GM19035 (cell line): Measurements from ENCODE around the gene SCMH1.

Experiments used
- ATAC-seq: cut with Tn5 transposase; IDR thresholded peaks from one replicate; pipeline ENCODE4 v1.9.1; 2021; ENCODE audit not compliant: unreplicated experiment

Gene SCMH1

DNA sequence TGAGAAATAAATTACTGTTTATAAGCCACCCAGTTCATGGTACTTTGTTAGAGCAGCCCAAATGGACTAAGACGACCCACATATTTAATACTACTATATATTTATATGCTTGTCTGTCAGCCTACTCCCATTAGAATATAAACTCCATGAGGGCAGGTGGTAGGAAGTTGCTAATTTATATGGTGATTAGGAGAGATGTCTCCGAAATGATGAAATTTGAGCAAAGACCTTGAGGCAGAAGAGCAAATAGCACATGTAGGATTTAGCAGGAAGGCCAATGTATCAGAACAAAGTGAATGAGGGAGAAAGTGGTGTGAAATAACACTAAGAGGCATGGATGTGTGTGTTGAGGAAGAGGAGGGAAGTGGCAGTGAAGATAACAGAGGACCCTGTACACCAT, 210.0 kb downstream of the SCMH1 start:
- ATAC-seq = no peak

DNA sequence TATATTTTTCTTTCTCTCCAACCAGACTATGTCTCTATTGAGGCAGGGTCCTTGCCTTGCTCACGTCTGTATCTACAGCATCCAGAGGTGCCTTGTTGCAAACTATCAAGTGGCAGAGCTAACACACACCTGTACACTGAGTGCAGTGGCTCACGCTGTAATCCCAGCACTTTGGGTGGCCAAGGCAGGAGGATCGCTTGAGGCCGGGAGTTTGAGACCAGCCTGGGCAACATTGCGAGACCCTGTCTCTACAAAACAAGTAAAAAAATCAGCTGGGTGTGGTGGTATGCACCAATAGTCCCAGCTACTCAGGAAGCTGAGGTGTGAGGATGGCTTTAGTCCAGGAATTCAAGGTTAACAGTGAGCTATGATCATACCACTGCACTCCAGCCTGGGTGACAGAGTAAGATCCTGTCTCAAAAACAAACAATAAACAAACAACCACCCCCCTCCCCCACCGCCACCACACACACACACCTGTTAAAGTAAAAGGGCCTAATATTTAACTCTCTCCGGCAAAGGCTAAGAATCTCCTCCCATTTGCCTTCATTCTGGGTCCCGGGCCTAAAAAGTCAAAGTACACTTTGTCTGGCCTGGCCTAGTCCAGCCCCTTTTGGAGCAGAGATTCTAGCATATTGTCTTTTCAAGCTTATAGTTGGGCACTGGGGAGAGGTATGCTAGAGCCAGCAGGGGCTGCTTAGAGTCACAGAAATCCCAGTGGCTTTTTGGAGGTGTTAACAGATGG, 211.1 kb downstream of the SCMH1 start:
- no peak for ATAC-seq

DNA sequence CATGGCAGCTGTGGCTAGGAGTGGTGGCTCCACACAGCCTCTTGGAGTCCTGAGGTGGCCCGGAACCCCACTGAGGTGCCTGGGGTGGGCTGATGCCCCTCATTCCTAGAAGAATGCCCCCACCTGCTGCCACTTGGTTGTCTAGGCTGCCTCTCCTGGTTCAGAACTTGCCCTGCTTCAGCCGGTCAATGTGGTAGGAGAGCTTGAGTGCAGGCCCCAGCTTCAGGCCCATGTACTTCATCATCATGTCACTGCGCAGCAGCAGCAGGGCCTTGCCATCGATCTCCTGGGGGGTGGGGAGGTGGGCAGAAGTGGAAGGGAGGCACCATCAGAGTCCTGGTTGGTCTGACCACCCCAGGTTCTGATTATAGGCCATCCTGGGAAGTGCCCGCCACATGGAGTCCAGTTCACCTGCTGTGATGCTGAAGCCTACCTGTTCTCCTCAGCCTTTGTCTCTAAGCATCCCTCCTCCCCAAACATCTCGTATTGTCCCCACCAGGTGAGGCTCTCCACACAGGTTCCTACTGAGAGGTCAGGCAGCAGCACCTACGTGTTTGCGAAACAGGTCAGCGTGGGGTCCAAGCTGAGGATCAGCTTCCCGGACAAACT, 214.0 kb downstream of the SCMH1 start:
- ATAC-seq = no peak

DNA sequence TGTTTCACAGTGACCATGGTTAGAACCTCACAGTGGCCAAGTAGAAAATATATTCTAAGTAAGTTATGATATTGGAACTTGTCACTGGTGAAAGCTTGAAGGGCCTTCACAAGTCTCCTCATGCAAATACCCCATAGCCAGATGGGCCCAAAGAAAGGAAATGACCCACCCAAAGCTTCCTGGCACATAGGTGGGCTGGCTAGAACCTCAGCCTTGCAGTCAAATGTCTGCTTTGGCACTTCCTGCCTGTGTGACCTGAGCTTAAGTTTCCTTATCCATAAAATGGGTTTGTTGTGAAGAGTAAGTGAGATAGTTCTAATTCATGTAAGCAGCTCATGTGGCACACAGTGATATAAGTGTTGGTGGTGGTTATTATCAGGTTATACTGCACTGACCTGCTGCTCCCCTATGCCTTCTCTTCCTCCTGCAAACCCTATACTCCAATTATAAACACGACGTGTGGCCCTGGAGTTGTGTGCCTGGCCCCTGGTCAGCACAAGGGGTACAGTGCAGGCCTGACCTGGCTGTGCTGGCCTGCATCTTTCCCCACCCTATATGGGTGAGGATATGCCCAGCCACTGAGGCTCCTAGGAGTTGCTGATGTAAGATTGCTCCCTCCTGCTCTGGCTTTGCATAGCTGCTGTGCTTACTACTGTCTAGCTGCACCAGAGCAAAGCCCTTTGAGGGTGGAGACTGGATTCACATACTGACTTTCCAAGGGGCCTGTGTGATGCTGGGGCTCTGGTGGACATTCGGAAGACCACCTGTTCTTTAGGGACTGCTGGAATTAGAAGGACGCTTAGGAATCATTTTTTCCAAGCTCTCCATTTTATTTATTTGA, 215.9 kb downstream of the SCMH1 start:
- no peak for ATAC-seq

DNA sequence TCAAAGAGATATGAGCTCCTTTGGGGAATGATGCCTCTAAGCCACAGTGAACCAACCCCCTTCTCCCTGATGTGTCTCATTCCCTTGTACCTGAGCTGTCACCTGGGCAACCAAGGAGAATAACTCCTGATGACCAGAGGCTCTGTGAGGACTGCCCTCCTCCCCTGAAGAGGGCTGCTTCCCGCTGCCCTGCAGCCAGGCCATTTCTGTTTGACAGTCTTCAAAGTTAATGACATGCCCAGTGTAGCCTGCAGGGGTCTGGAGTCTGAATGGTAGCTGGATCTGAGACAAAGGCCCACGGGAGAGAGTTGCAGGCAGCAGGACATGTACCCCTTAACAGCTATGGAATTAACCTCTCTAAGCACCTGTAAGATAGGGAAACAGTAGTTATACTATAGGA, 217.2 kb downstream of the SCMH1 start:
- no peak for ATAC-seq

DNA sequence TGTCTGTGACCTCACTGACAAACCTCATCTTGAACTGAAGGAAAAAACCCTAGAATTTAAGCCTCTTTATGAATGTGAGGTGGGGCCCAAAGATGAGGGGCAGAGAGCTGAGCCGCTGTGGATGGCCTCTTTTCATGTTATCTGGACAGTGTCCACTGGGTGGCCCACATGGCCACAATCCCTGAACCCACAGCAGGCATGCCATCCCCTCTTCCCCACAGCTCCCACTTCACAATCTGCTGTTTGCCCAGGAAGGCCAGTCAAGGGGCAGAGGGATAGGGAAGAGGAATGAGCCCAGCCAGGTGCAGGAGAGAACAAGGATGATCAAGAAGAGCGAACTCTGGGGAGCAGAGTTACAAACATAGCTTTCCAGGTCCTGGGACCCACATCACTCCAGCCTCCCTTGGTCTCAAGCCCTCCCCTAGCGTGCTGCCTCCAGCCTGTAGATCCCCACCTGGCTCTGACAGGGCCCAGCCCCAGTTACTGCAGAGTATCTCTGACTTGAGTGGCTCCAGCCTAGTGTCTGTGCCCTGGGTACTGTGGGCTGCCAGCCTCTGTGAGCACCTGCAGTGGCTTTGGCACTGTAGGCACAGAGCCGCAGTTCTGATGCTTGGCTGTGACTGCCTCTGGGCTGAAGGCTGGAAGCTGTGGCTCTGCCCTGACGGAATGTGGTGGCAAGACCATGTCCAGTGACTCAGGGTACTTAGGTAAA, 218.7 kb downstream of the SCMH1 start:
- ATAC-seq = no peak

DNA sequence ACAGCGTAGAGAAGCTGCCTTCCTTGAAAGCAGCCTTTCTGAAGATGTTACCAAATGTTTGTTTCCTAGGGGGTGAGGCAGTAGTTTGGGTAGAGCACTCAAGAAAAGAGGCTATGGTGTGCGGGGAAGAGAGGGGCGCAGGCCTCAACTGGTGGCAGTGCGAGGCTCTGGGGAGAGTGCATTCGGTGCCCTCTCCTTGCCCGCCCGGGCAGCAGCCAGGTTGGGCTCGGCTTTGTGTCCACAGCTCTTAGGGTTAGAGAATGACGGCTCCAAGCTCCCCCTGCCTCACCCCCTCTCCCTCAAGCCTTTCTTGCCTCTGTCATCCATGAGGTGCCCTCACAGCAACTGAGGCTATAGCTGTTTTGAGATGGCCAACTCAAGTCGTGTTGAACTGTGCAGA, 219.7 kb downstream of the SCMH1 start:
- no peak for ATAC-seq

DNA sequence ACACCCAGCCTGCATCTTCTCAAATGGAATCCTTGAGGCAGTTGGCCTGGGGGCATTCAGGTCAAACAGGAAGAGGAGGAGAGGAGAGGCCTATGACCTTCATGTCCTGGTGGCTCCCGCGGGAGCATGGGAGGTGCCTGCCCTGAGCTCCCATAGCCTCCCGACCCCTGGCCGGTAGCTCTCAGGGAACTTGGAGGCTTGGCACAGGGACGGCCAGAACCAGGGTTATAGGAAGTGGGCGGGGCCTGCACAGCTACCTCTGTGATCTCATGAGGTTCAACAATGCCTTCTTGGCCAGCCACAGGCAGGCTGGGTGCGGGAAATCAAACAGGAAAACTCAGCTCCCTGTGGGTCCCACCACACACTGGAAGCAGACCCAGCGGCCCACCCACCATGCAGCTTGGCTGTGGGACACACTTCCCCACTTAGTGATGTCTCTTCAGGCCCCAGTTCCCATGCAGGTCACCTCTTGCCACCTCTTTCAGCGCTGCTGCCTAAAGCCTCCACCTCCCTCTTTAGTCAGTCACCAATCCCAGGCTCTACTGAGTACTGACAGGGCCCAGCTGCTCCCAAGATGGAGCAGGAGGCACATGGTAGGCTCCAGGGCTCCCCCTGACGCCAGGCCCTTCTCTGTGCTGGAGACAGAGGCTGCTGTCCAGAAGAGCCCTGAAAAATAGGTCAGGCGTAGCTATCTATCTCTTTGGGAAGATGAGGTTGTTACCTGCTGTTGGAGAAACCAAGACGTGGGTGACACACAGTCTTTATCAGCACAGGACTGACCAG, 220.4 kb downstream of the SCMH1 start, which contains the start of gene SLFNL1:
Gene SLFNL1, minus strand, starts transcription at position 200 of the 783 bp plus-strand sequence. CDS start 1,065 bp downstream, outside the sequence.
- ATAC-seq = no peak

DNA sequence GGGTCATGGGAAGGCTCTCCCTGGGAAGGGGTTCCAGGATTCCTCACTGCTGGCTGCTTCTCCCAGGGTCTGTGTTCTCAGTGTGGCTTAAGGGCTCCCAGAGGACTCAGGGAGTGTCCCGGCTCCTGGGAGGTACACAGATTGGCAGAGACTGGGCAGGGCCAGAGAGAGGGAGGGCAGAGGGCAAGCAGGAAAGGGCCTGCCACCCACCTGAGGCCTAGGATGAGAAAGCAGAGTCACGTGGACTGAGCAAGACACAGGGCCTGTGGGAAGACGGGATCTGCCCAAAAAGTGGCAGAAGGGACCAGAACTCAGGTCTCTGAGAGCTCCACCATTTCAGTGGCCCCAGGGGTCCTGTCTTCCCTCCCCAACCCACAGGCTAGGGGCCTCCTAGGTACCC, 221.5 kb downstream of the SCMH1 start:
- ATAC-seq = no peak

DNA sequence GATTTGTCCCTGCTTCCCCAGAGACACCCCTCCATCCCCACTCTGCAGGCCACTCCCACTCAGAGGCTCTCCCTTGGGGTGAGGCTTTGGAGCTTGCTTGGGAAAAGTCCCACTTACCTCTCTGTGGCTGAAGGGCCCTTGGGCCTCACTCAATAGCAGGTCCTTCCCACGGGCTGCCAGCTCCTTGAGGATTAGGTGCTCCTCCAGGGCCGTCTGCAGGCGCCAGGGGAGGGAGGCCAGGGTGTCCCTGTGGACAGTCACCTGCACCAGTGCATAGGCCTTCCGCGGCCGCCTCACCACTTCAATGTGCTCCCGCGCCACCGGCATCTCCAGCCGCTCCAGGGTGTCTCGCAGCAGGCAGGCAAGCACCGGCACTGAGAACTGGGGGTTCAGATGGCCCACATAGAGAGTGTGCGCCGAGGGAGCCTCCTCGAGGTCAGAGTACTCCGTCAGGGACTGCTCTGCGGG, 222.0 kb downstream of the SCMH1 start:
- ATAC-seq = no peak

DNA sequence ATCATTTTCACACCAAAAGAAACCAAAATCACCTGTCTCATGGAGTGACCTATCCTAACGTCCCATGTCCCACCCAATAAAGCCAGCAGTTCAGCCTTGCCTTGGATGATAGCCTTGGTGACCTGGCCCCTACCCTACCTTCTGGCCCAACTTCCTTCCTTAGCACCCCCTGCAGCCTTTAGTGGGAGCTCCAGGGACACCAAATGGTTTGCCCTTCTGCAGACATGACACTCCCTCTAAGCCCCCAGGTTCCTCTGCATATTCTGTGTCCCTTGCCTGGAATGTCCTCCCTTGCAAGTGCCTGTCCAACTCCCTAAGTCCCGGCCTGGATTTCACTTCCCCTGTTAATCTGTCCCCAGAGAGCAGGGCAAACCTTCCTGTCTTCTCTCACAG, 222.8 kb downstream of the SCMH1 start:
- ATAC-seq = no peak

DNA sequence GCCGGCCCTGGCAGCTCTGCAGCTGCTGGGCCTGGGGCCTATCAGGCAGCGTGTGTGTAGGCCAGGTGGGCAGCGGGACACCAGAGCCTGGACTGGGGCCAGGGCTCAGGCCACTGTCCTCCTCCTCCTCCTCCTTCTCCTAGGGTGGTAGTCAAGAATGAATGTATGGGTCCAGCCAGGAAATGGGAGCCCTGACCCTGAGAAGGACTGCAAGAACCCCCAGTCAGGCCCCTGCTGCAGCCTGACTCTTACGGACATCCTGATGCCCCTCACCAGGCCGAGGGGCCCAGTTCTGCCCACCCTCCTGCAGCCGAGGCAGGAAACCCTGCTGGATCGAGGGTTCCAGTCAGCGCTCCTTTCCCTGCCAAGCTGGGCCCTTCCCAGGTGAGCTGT, 224.1 kb downstream of the SCMH1 start:
- ATAC-seq = no peak

DNA sequence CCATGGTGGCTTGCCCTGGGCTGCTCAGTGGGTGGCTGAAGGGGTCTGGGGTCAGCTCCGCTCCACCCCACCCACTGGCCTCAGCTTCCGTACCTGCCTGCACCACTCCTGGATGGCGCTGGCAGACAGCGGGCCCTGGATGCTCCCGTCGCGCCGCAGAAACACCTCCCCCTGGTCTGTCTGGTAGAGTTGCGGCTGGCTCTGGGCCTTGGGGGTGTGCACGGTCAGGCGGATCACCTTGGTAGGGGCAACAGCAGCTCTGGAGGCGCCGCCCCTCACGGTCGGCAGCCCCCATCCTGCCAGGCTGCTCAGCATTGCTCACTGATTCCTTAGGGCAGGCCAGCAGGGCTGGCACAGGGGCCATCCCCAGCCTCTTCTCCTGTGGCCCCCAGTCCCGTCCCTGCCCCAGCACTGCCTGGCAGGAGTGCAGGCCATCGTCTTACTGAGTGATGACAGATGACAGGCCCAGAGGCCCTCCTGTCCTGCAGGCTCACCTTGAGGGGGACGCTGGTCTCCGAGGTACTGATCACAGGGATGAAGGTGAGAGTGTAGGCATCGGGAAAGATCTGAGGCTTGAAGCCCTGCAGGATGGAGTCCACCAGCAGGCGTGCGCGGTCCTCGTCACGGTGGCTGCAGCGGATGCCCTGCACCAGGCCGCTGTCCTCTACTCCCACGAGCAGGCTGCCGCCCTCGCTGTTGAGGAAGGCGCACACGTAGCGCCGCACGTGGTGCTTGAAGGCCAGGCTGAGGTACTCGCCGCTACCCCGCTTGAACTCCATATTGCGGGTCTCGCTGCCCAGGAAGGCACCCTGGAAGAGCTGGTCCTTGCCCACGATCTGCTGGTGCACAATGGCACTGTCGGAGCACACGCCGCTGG, 224.7 kb downstream of the SCMH1 start:
- no peak for ATAC-seq

DNA sequence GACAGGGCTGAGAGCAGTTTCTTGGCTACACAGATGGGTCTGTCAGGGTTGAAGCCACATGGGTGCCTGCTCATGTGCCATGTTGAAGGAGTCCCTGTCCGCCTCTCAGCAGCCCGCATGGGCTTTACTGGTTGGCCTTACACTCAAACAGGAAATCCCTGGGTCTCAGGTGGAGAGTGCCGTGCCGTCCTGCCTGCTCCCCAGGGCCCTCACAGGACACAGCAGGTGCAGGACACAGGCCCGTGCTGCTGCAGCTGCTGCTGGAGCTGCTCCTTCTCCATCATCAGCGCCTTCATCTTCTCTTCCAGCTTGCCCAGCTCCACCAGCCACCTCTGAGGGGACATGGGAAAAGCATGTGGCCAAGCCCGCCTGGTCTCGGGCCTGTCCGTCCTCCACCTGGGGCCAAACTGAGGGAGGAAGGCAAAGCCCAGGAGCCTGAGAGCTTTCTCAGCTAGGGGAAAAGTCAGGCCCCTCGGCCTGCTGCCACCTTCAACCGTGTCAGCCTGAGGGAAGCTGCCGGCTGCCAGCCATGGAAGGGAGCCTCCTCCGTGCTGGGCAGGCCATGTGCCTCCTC, 226.1 kb downstream of the SCMH1 start:
- no peak for ATAC-seq

DNA sequence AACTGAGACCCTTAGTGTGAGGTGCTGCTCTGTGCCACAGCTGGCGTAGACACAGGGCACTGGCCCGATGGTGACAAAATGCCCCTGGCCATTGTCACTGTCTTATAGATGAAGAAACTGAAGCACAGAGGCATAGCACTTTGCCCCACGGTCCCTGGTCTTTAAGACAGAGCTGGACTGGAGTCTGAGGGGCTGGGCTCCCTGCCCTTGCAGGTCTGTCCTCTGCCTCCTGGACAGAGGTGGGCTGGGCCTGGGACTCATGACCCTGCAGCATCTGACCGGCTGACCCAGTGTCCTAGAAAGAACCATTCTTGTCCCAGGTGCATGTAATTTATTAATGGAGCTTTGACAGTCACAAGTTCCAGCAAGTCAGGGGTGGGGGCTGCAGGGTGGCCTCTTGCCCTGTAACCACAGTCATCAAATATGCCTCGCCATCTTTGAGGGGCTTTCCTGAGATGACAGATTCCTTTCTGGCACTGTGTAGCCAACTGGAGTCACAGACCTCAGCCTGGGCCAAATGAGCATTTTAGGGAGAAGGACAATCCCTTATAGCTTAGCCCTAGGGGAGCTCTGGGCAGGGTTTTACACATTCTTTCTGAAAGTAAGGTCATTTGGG, 226.7 kb downstream of the SCMH1 start:
- no peak for ATAC-seq

DNA sequence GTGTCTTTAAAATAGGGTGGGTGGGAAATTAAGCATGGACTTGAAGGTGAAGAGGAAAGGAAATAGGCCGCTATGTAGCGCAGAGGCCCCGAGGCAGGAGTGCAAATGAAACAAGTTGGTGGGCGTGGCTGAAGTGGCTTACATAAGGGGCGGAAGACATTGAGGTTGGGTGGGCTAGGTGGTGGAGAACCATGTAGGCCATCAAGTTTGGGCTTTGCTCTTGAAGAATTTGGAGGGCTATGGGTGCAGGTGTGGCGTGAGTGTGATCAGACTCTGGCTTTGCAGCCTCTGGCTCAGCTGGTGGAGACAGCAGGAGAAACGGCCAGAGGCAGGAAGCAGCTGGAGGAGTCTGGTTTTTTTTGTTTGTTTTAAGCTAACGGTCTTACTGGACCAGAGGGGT, 227.2 kb downstream of the SCMH1 start:
- no peak for ATAC-seq

DNA sequence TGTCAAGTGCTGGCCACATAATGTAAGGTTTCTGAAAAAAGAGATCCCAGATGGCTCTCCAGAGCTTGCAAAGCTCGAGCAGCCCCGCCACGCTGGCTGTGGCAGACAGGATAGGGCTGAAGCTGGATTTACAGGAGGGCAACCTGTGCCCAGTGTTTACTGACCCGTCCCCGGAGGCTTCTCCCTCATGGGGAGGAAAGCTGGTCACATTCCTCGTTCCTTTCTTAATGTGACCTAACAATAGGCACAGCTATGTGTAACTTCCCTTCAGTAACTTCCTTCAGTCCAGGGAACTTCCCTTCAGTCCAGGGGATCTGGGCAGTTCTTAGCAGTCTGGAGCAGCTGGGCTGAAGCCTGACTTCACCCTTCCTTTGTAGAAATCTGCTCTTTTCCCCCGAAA, 228.3 kb downstream of the SCMH1 start:
- no peak for ATAC-seq

DNA sequence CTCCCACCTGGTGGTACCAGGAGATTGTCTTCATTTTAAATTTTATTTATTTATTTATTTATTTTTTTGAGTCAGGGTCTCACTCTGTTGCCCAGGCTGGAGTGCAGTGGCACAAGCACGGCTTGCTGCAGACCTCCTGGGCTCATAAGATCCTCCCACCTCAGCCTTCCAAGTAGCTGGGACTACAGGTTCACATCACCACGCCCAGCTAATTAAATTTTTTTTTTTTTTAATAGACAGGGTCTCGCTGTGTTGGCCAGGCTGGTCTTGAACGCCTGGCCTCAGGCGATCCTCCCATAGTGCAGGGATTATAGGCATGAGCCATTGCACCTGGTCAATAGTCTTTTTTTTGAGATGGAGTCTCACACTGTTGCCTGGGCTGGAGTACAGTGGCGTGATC, 229.1 kb downstream of the SCMH1 start:
- ATAC-seq = no peak

DNA sequence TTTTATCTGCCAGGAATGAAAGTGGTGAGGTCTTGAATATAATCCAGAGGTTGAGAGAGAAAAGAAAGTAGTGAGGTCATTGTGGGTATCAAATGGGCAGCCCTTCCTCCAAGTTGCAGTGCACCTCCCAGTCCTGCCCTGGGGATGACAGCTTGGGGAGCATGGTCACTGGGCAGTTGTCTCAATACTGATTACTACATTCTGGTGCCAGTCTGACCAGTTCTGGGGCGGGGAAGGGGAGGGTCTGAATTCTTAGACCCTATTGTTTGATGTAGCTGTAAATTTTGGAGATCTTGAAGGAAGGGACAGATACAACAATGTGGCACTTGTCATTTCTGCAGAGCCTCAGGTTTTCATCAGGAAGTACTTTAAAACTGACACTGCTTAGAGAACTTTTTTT, 231.8 kb downstream of the SCMH1 start:
- ATAC-seq = no peak
